K562 (cell line): Measurements from ENCODE around the gene CYB5R4. TPM values are rescaled to one million over a fixed set of nuclear protein-coding genes. Genes with fewer than 3 reads are reported as not detected.

ENCODE experiments used
- MEIS2 ChIP-seq: fragments of 450-650 bp; IDR thresholded peaks from 2 replicates; pipeline ENCODE4 v1.6.1; 2014; ENCODE audit warnings: mild to moderate bottlenecking; ENCODE audit not compliant: partially characterized antibody
- NFE2 ChIP-seq: IDR thresholded peaks from 2 replicates; pipeline ENCODE4 v1.6.1; 2014; ENCODE audit warnings: antibody characterized with exemption, low read depth
- PKNOX1 ChIP-seq: fragments of 450-650 bp; IDR thresholded peaks from 2 replicates; pipeline ENCODE4 v1.6.1; 2016
- polyA plus RNA-seq, 8 experiments: library from polyadenylated mRNA; depleted of rRNA in 4 of 8; stranded (reverse) in 5 of 8; unstranded in 3 of 8; fragments of >200 nt; fragmentation: Nextera tagmentation in 2 of 8; fragmentation: Illumina TruSeq in 1 of 8; extraction: Ambion mirVana in 2 of 8; extraction: Trizol in 1 of 8; gene quantifications; 2 replicates each; pipeline versions ENCODE4 v1.2.1 to v1.2.3, GENCODE V29; 2011 to 2014; ENCODE audit warnings: inconsistent platforms in 1 of 8, missing spikeins in 1 of 8
- total RNA-seq, 7 experiments: library from RNA; depleted of rRNA in 6 of 7; stranded (reverse); fragments of >200 nt in 6 of 7; fragmentation: Illumina TruSeq in 2 of 7; extraction: Trizol in 2 of 7; gene quantifications; 2 replicates each; pipeline versions ENCODE4 v1.2.1 to v1.2.3, GENCODE V29; 2011 to 2021; ENCODE audit warnings: low replicate concordance in 1 of 7
- TF ChIP-seq, protein P1 (sequence below), 2 experiments: fragments of 450-650 bp in 1 of 2; sonication (generic) in 1 of 2; formaldehyde crosslinking in 1 of 2; IDR thresholded peaks; 2 replicates each; pipeline versions ENCODE4 v1.7.1 to v1.9.0; 2016 to 2022; ENCODE audit warnings: inconsistent platforms in 1 of 2, mild to moderate bottlenecking in 1 of 2, missing genetic modification reagents in 1 of 2

Gene CYB5R4
- total and polyA plus RNA-seq, 9 of the 15 experiments (the other 6 are each of a cell fraction or from before 2014, with no cell fraction given), result 5.9 to 23.1 (median 19.0) TPM

DNA sequence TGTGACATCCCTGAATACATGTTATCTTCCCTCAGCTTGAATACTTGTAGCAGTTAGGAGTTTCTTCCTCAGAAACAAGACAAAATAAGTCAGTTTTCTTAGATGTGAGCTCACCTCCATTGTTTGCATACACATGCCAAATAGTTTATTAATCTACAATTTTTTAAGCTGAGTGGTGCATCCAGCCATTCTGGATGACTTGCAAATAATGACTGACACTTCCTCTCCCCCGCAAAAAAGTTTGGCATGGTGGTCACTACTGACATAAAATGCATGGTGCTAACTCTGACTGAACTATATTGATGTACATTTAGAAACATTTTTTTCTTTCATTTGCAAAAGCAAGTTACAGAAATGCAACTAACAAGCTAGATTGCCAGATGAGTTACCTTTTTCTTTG is 55.5 kb downstream of the CYB5R4 start (continued):
- TF ChIP-seq, protein P1, sequence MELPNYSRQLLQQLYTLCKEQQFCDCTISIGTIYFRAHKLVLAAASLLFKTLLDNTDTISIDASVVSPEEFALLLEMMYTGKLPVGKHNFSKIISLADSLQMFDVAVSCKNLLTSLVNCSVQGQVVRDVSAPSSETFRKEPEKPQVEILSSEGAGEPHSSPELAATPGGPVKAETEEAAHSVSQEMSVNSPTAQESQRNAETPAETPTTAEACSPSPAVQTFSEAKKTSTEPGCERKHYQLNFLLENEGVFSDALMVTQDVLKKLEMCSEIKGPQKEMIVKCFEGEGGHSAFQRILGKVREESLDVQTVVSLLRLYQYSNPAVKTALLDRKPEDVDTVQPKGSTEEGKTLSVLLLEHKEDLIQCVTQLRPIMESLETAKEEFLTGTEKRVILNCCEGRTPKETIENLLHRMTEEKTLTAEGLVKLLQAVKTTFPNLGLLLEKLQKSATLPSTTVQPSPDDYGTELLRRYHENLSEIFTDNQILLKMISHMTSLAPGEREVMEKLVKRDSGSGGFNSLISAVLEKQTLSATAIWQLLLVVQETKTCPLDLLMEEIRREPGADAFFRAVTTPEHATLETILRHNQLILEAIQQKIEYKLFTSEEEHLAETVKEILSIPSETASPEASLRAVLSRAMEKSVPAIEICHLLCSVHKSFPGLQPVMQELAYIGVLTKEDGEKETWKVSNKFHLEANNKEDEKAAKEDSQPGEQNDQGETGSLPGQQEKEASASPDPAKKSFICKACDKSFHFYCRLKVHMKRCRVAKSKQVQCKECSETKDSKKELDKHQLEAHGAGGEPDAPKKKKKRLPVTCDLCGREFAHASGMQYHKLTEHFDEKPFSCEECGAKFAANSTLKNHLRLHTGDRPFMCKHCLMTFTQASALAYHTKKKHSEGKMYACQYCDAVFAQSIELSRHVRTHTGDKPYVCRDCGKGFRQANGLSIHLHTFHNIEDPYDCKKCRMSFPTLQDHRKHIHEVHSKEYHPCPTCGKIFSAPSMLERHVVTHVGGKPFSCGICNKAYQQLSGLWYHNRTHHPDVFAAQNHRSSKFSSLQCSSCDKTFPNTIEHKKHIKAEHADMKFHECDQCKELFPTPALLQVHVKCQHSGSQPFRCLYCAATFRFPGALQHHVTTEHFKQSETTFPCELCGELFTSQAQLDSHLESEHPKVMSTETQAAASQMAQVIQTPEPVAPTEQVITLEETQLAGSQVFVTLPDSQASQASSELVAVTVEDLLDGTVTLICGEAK (IDR thresholded peaks at IDR 0.05), result no peak
- TF ChIP-seq, protein P1 (CRISPR knock-in tag; IDR thresholded peaks at IDR 0.05), result no peak
- peak; percentile 16 for TF ChIP-seq MEIS2
- TF ChIP-seq PKNOX1, result peak; percentile 83
- peak; percentile 81 for TF ChIP-seq NFE2
